Measurements from ENCODE around the gene ATP5MC3.
A peak's percentile ranks its signal among the peaks of the same experiment; 100 is the strongest.
"Not testable (repeated sequence)": the region's sequence is repeated elsewhere in the genome, so short reads cannot be mapped to it uniquely, and the experiment has no call there.

ATP5MC3 gene

DNA sequence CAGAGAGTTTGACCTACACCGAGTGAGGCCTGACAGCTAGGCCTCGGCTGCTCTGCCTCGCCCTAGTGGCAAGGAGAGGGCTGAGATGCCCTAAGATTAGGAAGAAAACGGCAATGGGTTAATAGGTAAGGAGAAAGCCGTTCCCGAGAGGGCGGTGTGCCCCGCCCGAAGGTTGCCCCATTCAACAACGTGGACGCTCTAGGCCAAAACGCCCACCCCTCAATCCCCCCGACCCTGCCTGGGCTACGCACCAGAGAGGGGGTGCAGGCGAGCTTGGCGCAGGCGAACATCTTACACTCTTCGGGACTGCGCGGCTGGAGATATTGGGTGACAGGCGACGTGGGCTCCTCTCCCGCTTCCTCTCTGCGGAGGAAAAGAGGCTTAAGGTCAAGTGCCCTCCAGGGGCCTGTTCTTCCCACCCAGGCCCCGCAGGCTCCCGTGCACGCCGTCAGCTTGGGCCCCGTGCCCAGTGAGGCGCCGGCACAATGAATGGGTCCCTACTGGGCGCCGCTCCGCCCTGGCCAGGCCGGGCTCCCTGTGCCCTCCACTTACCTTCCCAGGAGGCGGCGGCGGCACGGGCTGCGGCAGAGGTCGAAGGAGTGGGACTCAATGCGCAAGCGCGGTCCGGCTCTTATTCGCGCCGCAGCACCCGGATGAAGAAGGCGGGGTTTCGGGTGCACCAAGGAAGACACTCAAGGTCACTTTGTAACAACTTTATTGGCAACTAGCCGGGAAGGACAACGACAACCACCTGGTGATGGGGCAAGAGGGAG, at the start of gene ATP5MC3:
ATP5MC3 (minus strand) TSS at position 607 of the 773 bp plus-strand sequence; CDS start at position 290, 317 bp downstream.
- H3K4me3 ChIP-seq (ENCODE audit: low read depth, low read length) = peak within 1 kb of the TSS; percentile 96
- in situ Hi-C loops (cut with HindIII; ENCODE audit: low sequenced_read_pairs) = no loop called here
- TF ChIP-seq, protein P1, sequence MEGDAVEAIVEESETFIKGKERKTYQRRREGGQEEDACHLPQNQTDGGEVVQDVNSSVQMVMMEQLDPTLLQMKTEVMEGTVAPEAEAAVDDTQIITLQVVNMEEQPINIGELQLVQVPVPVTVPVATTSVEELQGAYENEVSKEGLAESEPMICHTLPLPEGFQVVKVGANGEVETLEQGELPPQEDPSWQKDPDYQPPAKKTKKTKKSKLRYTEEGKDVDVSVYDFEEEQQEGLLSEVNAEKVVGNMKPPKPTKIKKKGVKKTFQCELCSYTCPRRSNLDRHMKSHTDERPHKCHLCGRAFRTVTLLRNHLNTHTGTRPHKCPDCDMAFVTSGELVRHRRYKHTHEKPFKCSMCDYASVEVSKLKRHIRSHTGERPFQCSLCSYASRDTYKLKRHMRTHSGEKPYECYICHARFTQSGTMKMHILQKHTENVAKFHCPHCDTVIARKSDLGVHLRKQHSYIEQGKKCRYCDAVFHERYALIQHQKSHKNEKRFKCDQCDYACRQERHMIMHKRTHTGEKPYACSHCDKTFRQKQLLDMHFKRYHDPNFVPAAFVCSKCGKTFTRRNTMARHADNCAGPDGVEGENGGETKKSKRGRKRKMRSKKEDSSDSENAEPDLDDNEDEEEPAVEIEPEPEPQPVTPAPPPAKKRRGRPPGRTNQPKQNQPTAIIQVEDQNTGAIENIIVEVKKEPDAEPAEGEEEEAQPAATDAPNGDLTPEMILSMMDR (IDR thresholded peaks at IDR 0.05; ENCODE audit: low read depth, low read length) = peak; percentile 33

DNA sequence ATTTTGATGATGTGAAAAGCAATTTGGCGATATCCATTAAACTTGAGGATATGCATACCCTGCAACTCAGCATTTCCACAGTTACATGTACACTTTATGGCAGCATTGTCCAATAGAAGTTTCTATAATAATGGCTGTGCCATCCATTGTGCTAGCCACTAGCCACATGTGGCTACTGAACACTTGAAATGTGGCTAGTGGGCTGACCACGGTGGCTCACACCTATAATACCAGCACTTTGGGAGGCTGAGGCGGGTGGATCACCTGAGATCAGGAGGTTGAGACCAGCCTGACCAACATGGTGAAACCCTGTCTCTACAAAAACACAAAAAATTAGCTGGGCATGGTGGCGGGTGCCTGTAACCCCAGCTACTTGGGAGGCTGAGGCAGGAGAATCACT, 47.1 kb upstream of the ATP5MC3 start:
- H3K4me3 ChIP-seq (ENCODE audit: low read depth, low read length); DNase-seq (ENCODE audit: low read depth, low spot score); in situ Hi-C loops (cut with HindIII; ENCODE audit: low sequenced_read_pairs): not testable (repeated sequence)

More for the DNA sequence above, at the start of gene ATP5MC3:
- DNase-seq (ENCODE audit: low read depth, low spot score) = peak; percentile 94

DNA sequence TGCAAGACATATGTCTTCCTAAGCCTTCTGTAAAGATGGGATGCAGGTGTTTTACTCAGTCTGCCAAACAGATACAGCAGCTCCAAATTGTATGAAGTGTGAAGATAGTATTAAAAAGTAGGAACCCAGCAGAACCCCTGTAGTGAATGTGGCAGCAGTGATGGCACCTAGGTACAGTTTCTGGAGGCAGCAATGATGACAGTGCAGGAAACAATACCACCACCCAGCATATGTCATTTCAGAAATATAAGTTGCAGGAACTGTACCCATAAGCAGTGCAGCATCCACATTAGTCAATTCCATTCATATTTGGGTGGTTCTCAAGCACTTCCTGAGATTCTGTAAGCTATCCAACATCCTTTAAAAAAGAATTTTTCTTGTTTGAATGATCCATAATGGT, 46.7 kb upstream of the ATP5MC3 start:
- no peak overlapping the region for H3K4me3 ChIP-seq (ENCODE audit: low read depth, low read length)
- no peak for DNase-seq (ENCODE audit: low read depth, low spot score)
- in situ Hi-C loops (cut with HindIII; ENCODE audit: low sequenced_read_pairs) = no loop called here
- TF ChIP-seq, protein P1 (IDR thresholded peaks at IDR 0.05; ENCODE audit: low read depth, low read length) = no peak

DNA sequence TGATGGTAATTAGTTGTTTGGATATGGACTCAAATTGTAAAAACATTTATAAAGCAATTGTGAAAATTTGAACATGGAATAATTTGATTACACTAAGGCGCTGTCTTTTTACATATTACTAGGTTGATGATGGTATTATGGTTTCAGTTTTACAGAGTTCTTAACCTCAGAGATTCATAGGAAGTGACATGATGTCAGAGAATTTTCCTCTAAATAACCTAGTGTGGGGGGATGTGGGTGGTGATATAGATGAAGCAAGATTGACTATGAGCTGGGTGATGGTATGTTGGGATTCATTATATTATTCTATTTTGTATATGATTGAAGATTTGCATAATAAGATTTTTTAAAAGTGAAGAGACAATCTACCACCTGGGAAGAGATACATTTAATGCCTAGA, 45.9 kb upstream of the ATP5MC3 start:
- TF ChIP-seq, protein P1 (IDR thresholded peaks at IDR 0.05; ENCODE audit: low read depth, low read length) = no peak
- in situ Hi-C loops (cut with HindIII; ENCODE audit: low sequenced_read_pairs) = no loop called here
- H3K4me3 ChIP-seq (ENCODE audit: low read depth, low read length) = no peak overlapping the region
- no peak for DNase-seq (ENCODE audit: low read depth, low spot score)

DNA sequence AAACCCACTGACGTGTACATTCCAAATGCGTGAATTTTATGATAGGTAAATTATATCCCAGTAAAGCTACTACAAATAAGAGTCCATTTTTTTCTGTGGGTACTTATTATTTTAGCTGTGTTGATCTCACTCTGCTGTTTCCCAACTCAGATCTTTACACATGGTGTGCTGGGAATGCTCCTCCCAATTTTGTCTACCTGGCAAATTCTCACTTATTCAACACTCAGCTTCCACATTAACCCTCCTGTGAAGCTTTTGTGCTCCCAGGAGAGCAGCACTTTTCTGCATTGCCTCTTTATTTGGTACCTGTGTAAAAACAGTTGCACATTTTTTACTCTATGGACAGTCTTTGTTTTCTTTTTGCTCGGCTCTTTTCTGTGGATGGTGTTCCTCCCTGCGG, 38.6 kb upstream of the ATP5MC3 start:
- in situ Hi-C loops (cut with HindIII; ENCODE audit: low sequenced_read_pairs) = no loop called here
- TF ChIP-seq, protein P1 (IDR thresholded peaks at IDR 0.05; ENCODE audit: low read depth, low read length) = no peak
- no peak overlapping the region for H3K4me3 ChIP-seq (ENCODE audit: low read depth, low read length)
- no peak for DNase-seq (ENCODE audit: low read depth, low spot score)

DNA sequence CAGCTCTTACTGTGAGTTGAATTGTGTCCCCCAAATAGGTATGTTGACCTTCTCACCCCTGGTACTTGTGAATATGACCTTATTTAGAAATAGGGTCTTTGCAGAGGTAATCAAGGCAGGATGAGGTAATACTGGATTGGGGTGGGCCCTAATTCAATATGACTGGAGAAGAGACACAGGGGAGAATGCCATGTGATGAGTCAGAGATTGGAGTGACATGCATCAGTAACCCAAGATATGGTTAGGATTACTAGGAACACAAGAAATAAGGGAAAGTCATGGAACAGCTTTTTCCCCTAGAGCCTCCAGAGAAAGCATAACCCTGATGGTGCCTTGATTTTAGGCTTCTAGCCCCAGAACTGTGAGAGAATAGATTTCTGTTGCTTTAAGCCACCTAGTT, 37.0 kb upstream of the ATP5MC3 start:
- in situ Hi-C loops (cut with HindIII; ENCODE audit: low sequenced_read_pairs) = no loop called here
- no peak for DNase-seq (ENCODE audit: low read depth, low spot score)
- H3K4me3 ChIP-seq (ENCODE audit: low read depth, low read length) = no peak overlapping the region
- TF ChIP-seq, protein P1 (IDR thresholded peaks at IDR 0.05; ENCODE audit: low read depth, low read length) = no peak

DNA sequence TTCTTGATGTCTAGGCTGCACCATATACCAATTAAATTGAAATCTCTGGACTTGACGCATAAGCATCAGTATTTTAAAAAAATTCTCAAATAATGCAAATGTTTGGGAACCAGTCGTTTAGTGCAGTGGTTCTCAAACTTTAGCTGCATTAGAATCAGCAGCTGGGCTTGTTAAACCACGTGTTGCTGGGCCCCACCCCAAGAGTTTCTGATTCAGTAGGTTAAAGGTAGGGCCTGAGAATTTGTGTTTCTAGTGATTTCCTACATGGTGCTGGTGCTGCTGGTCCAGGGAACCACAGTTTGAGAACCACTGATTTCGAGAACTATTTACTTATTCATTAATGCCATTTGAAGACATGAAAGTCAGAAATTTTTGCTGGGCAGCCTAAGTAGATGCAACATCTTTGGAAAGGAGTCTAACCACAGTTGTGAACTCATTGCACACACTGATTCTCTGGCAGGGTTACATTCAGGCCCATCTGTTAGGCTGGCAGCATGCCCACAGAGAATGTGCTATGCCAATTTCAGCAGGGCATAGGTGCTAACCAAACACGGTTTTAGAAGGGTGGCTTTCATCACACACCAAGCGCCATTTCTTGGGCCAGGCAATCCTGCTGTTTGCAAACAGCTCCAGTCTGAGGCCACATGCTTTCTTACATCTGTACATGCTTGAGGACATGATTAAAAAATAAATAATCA, 26.4 kb upstream of the ATP5MC3 start:
- in situ Hi-C loops (cut with HindIII; ENCODE audit: low sequenced_read_pairs) = no loop called here
- no peak overlapping the region for H3K4me3 ChIP-seq (ENCODE audit: low read depth, low read length)
- no peak for DNase-seq (ENCODE audit: low read depth, low spot score)
- TF ChIP-seq, protein P1 (IDR thresholded peaks at IDR 0.05; ENCODE audit: low read depth, low read length) = no peak

All from astrocyte of the spinal cord (primary cell).